MCF 10A (cell line): ENCODE data around the gene DKK1. TPM values are rescaled to one million over a fixed set of nuclear protein-coding genes. Genes with fewer than 3 reads are reported as not detected.

Source experiments
- Bru-seq: library from RNA; stranded (reverse); fragments of 400-500 nt; gene quantifications from one replicate; lab custom pipeline; 2021; lab: Mats Ljungman, UMichigan
- BruChase-seq, 2 experiments: library from RNA; stranded (reverse); fragments of 400-500 nt; gene quantifications; one replicate each; lab custom pipeline; 2021; lab: Mats Ljungman, UMichigan
- BruUV-seq: library from RNA; stranded (reverse); fragments of 400-500 nt; replicated peaks from 2 replicates; lab custom pipeline; 2021; lab: Mats Ljungman, UMichigan
- CTCF ChIA-PET: fragments of 300-600 bp; sonication (Branson Sonifier 250); formaldehyde crosslinking; extraction: SDS; loops from one replicate; lab custom pipeline; 2021; ENCODE audit warnings: antibody characterized with exemption, inconsistent platforms; lab: Yijun Ruan, JAX
- POLR2A ChIA-PET: fragments of 300-600, 350-650 bp; sonication (Branson Sonifier 250); formaldehyde crosslinking; extraction: SDS; loops from one replicate; lab custom pipeline; 2020; ENCODE audit warnings: antibody characterized with exemption, inconsistent platforms; lab: Yijun Ruan, JAX
- DNase-seq: peaks from one replicate; pipeline ENCODE4 v3.0.0-alpha.2; 2018; ENCODE audit not compliant: unreplicated experiment
- H3K27ac Mint-ChIP-seq: one replicate; pipeline ENCODE4 v1.8.0; 2022; ENCODE audit warnings: mild to moderate bottlenecking, low read depth, mixed read lengths; ENCODE audit not compliant: unreplicated experiment
- H3K27me3 Mint-ChIP-seq: one replicate; pipeline ENCODE4 v1.8.0; 2022; ENCODE audit warnings: mixed read lengths; ENCODE audit not compliant: insufficient read depth, unreplicated experiment
- H3K36me3 Mint-ChIP-seq: one replicate; pipeline ENCODE4 v1.8.0; 2022; ENCODE audit warnings: mild to moderate bottlenecking, moderate library complexity, mixed read lengths; ENCODE audit not compliant: insufficient read depth, unreplicated experiment
- H3K4me1 Mint-ChIP-seq: one replicate; pipeline ENCODE4 v1.8.0; 2022; ENCODE audit warnings: mixed read lengths; ENCODE audit not compliant: insufficient read depth, unreplicated experiment
- H3K4me3 Mint-ChIP-seq: one replicate; pipeline ENCODE4 v1.8.0; 2022; ENCODE audit warnings: mild to moderate bottlenecking, moderate library complexity, mixed read lengths; ENCODE audit not compliant: unreplicated experiment
- H3K9me3 Mint-ChIP-seq: one replicate; pipeline ENCODE4 v1.8.0; 2022; ENCODE audit warnings: mixed read lengths; ENCODE audit not compliant: unreplicated experiment
- CTCF ChIP-seq: fragments of 200-600 bp; IDR thresholded peaks from one replicate; pipeline ENCODE4 v1.8.0; 2022; ENCODE audit warnings: antibody characterized with exemption, mild to moderate bottlenecking; ENCODE audit not compliant: unreplicated experiment
- intact Hi-C: fragments of 100-400 bp; cut with micrococcal nuclease; formaldehyde crosslinking; loops from 2 replicates; pipeline ENCODE4 v1.14.1; 2022
- long read RNA-seq: library from polyadenylated mRNA; stranded (forward); transcript quantifications from one replicate; pipeline ENCODE4 v2.0.0, GENCODE V29; 2022
- total RNA-seq: library from RNA; stranded (reverse); gene quantifications from 2 replicates; pipeline ENCODE4 v1.2.3, GENCODE V29; 2022

Gene DKK1
- total RNA-seq: 31.8 and 37.4 TPM in 2 replicates
- Bru-seq, nascent RNA: percentile 87 among the genes with signal in this experiment
- percentile 65 among the genes with signal in this experiment for BruChase-seq, experiment 1, labeled RNA remaining after a 6-hour chase
- BruChase-seq, experiment 2, labeled RNA remaining after a 2-hour chase: percentile 93 among the genes with signal in this experiment
- long read RNA-seq, transcript DKK1-201 (4 exons, 1,790 nt): major isoform, 25 of 32 reads
- long read RNA-seq, partial matches to known transcripts: 6 of 32 reads
- long read RNA-seq, other reads (novel, unspliced or antisense): 1 of 32 reads

- CTCF ChIA-PET: interaction anchor here (0.5 to 13.2 kb wide), 36 partner anchors 11 to 1322 kb away, joined by 3 to 389 read pairs (median 3); no protein-coding TSS in a partner anchor
- peaks cover 23% of the 10 kb centered on the region for H3K4me1 Mint-ChIP-seq
- H3K27me3 Mint-ChIP-seq: no peaks in the 10 kb centered on the region
Observed at GRCh38 chr10:52313933-52314821, at the start of gene DKK1. TSS of gene DKK1 (plus strand) at chr10:52314281. CDS start at chr10:52314435, 154 bp downstream.

GRCh38 chr10:52265131-52265926, 48.8 kb upstream of the DKK1 start:
- CTCF ChIA-PET: no interaction called here
- H3K9me3 Mint-ChIP-seq: no peaks in the 10 kb centered on the region
- no peaks in the 10 kb centered on the region for H3K27me3 Mint-ChIP-seq
- H3K36me3 Mint-ChIP-seq: no peaks in the 10 kb centered on the region
- peaks cover 12% of the 10 kb centered on the region for H3K4me1 Mint-ChIP-seq
- no peak for DNase-seq
- TF ChIP-seq CTCF: no peak
- POLR2A ChIA-PET: interaction anchor here (1.1 kb wide), 1 partner anchor 15 kb away, joined by 4 read pairs; no protein-coding TSS in a partner anchor
- intact Hi-C loops: no loop called here
- no peak overlapping the region for H3K4me3 Mint-ChIP-seq
- H3K27ac Mint-ChIP-seq: no peak overlapping the region
- no TSS peak for BruUV-seq

More at GRCh38 chr10:52313933-52314821, at the start of gene DKK1:
- DNase-seq: peak; percentile 87
- intact Hi-C loops: loop anchor here (1.0 kb wide), 3 partner anchors 140 to 253 kb away; no protein-coding TSS in a partner anchor
- BruUV-seq: no TSS peak
- H3K36me3 Mint-ChIP-seq: peaks cover 45% of the 10 kb centered on the region
- peak; percentile 97 for TF ChIP-seq CTCF
- peak within 1 kb of the TSS; percentile 93 for H3K27ac Mint-ChIP-seq
- H3K9me3 Mint-ChIP-seq: no peaks in the 10 kb centered on the region
- H3K4me3 Mint-ChIP-seq: peak within 1 kb of the TSS; percentile 91
- POLR2A ChIA-PET: interaction anchor here (0.6 to 6.4 kb wide), 11 partner anchors 15 to 252 kb away, joined by 3 to 86 read pairs (median 4); no protein-coding TSS in a partner anchor

GRCh38 chr10:52266858-52267257, 47.2 kb upstream of the DKK1 start:
- Mint-ChIP-seq H3K4me3 (no peak overlapping the region), H3K4me1 (peaks cover 7% of the 10 kb centered on the region), H3K9me3 (no peaks in the 10 kb centered on the region), H3K36me3 (no peaks in the 10 kb centered on the region), H3K27me3 (no peaks in the 10 kb centered on the region), H3K27ac (no peak overlapping the region)
- CTCF ChIA-PET: interaction anchor here (1.6 kb wide), 1 partner anchor 16 kb away, joined by 4 read pairs; no protein-coding TSS in a partner anchor
- intact Hi-C loops: no loop called here
- POLR2A ChIA-PET: interaction anchor here (0.7 kb wide), 1 partner anchor 232 kb away, joined by 3 read pairs; no protein-coding TSS in a partner anchor
- no peak for DNase-seq
- TF ChIP-seq CTCF: no peak
- BruUV-seq: no TSS peak
